ENCODE results near the gene ODF4.

GRCh38 chr17:8332128-8332527 lies 7.5 kb upstream of the ODF4 start:
- TF ChIP-seq POLR2A (IDR thresholded peaks at IDR 0.05; ENCODE audit: low read depth, low read length) (no peak), CEBPB (IDR thresholded peaks at IDR 0.05; ENCODE audit: borderline replicate concordance in 1 of 2, low read depth in 2 of 2, low read length in 2 of 2) (no peak), EZH2 (IDR thresholded peaks at IDR 0.05; ENCODE audit: borderline replicate concordance, control insufficient read depth, low read depth, low read length) (no peak), USF1 (IDR thresholded peaks at IDR 0.05; ENCODE audit: borderline replicate concordance, extremely low read length, insufficient read depth, low read depth, low read length) (no peak), KAT2A (conservative IDR thresholded peaks at IDR 0.05; ENCODE audit: control insufficient read depth, low read depth, low read length) (no peak), ZBTB4 (CRISPR knock-in tag; IDR thresholded peaks at IDR 0.05) (no peak), MXI1 (IDR thresholded peaks at IDR 0.05; ENCODE audit: low read depth, low read length) (no peak), RAD51 (IDR thresholded peaks at IDR 0.05) (no peak), SP1 (IDR thresholded peaks at IDR 0.05; ENCODE audit: low read depth, low read length) (no peak), TCF7 (IDR thresholded peaks at IDR 0.05; ENCODE audit: borderline replicate concordance) (no peak), REST (IDR thresholded peaks at IDR 0.05; ENCODE audit: low read depth, low read length) (no peak), CTCF (IDR thresholded peaks at IDR 0.05 in 2 of 3, conservative IDR thresholded peaks at IDR 0.05 in 1 of 3; ENCODE audit: control insufficient read depth in 2 of 3, extremely low read depth in 1 of 3, insufficient read depth in 1 of 3, low read depth in 3 of 3, low read length in 3 of 3) (no peak), KDM1A (IDR thresholded peaks at IDR 0.05; ENCODE audit: borderline replicate concordance) (no peak)
